Activated CD4-positive, alpha-beta T cell treated with anti-CD3 and anti-CD28 coated beads for 1 hour (primary cell): ENCODE measurements around the gene SP3.

Experiments
- DNase-seq: peaks from one replicate; pipeline ENCODE4 v3.0.0-alpha.2; 2020

The SP3 gene

GRCh38 chr2:173996766-173997165, 31.6 kb upstream of the SP3 start:
- no peak for DNase-seq

- no peak for DNase-seq
These were observed 28.3 kb upstream of the SP3 start for GRCh38 chr2:173993459-173993858.

- no peak for DNase-seq
These were observed 26.8 kb upstream of the SP3 start for GRCh38 chr2:173991856-173992588.

GRCh38 chr2:173990970-173991819, 26.0 kb upstream of the SP3 start:
- DNase-seq, result no peak

GRCh38 chr2:173990245-173990644, 25.1 kb upstream of the SP3 start:
- DNase-seq, result no peak

- no peak for DNase-seq
These were observed 24.7 kb upstream of the SP3 start for GRCh38 chr2:173989884-173990215.

GRCh38 chr2:173989160-173989883, 24.1 kb upstream of the SP3 start:
- no peak for DNase-seq

GRCh38 chr2:173986805-173987204, 21.6 kb upstream of the SP3 start:
- no peak for DNase-seq

GRCh38 chr2:173985605-173985992, 20.4 kb upstream of the SP3 start:
- no peak for DNase-seq

- no peak for DNase-seq
These were observed 19.9 kb upstream of the SP3 start for GRCh38 chr2:173984866-173985604.

GRCh38 chr2:173983391-173983871, 18.3 kb upstream of the SP3 start:
- no peak for DNase-seq

GRCh38 chr2:173982918-173983317, 17.7 kb upstream of the SP3 start:
- DNase-seq, result no peak

- DNase-seq, result no peak
These were observed 17.1 kb upstream of the SP3 start for GRCh38 chr2:173982182-173982714.

- no peak for DNase-seq
These were observed 16.3 kb upstream of the SP3 start for GRCh38 chr2:173981520-173981919.

- DNase-seq, result no peak
These were observed 14.7 kb upstream of the SP3 start for GRCh38 chr2:173979751-173980351.

- no peak for DNase-seq
These were observed 13.3 kb upstream of the SP3 start for GRCh38 chr2:173978447-173978846.

- DNase-seq, result no peak
These were observed 7.5 kb upstream of the SP3 start for GRCh38 chr2:173972636-173973035.

- DNase-seq, result no peak
These were observed 7.0 kb upstream of the SP3 start for GRCh38 chr2:173972165-173972564.

GRCh38 chr2:173970516-173970924, 5.3 kb upstream of the SP3 start:
- no peak for DNase-seq

GRCh38 chr2:173969886-173970285, 4.7 kb upstream of the SP3 start:
- no peak for DNase-seq

GRCh38 chr2:173968551-173968950, 3.4 kb upstream of the SP3 start:
- DNase-seq, result no peak
